Neuronal stem cell (in vitro differentiated cells): ENCODE measurements around the gene UBALD2.
"Not testable (repeated sequence)": the region's sequence is repeated elsewhere in the genome, so short reads cannot be mapped to it uniquely, and the experiment has no call there.

ENCODE experiments used
- DNase-seq: peaks from one replicate; pipeline ENCODE4 v3.0.0-alpha.2; 2013; ENCODE audit warnings: low spot score
- H2AFZ ChIP-seq: one replicate; pipeline ENCODE4 v1.6.1; 2013; ENCODE audit warnings: mild to moderate bottlenecking, low read length, inconsistent platforms
- H2AK5ac ChIP-seq: 2 replicates; pipeline ENCODE4 v1.6.1; 2013; ENCODE audit warnings: low read depth, mild to moderate bottlenecking, inconsistent platforms, low read length, moderate library complexity, mixed read lengths
- H2BK120ac ChIP-seq: 2 replicates; pipeline ENCODE4 v1.6.1; 2013; ENCODE audit warnings: low read depth, mild to moderate bottlenecking, inconsistent platforms, low read length, moderate library complexity, mixed read lengths
- H2BK12ac ChIP-seq: one replicate; pipeline ENCODE4 v1.6.1; 2013; ENCODE audit warnings: low read length, inconsistent platforms
- H2BK15ac ChIP-seq: 2 replicates; pipeline ENCODE4 v1.6.1; 2013; ENCODE audit warnings: mild to moderate bottlenecking, low read length, inconsistent platforms, mixed read lengths
- H2BK5ac ChIP-seq: one replicate; pipeline ENCODE4 v1.6.1; 2013; ENCODE audit warnings: inconsistent platforms, mild to moderate bottlenecking, low read length, moderate library complexity
- H3K14ac ChIP-seq: one replicate; pipeline ENCODE4 v1.6.1; 2013; ENCODE audit warnings: low read length, inconsistent platforms
- H3K18ac ChIP-seq: 2 replicates; pipeline ENCODE4 v1.6.1; 2013; ENCODE audit warnings: low read length, inconsistent platforms
- H3K23ac ChIP-seq: 2 replicates; pipeline ENCODE4 v1.6.1; 2013; ENCODE audit warnings: low read depth, mild to moderate bottlenecking, mixed read lengths, low read length, inconsistent platforms; ENCODE audit not compliant: poor library complexity
- H3K27ac ChIP-seq: replicated peaks from 3 replicates; pipeline ENCODE4 v1.5.1; 2013; ENCODE audit warnings: low read length, inconsistent platforms
- H3K27me3 ChIP-seq, 3 experiments: 2 replicates each; pipeline ENCODE4 v1.6.1; 2013; ENCODE audit warnings: low read length in 3 of 3, mild to moderate bottlenecking in 2 of 3, inconsistent platforms in 1 of 3, low read depth in 1 of 3, mixed read lengths in 1 of 3, moderate library complexity in 1 of 3; ENCODE audit not compliant: control insufficient read depth in 3 of 3, insufficient read depth in 3 of 3
- H3K36me3 ChIP-seq, 2 donors: replicated peaks in 1 of 2; 2 replicates each; pipeline ENCODE4 v1.6.1; 2013; ENCODE audit warnings: low read length in 2 of 2; ENCODE audit not compliant: control insufficient read depth in 2 of 2, insufficient read depth in 2 of 2
- H3K4ac ChIP-seq: 2 replicates; pipeline ENCODE4 v1.6.1; 2013; ENCODE audit warnings: inconsistent platforms, mild to moderate bottlenecking, low read length, moderate library complexity
- H3K4me1 ChIP-seq, 2 donors: 1 replicate in 1 of 2; 2 replicates in 1 of 2; pipeline ENCODE4 v1.6.1; 2013; ENCODE audit warnings: low read length in 2 of 2, low read depth in 1 of 2; ENCODE audit not compliant: control insufficient read depth in 2 of 2, insufficient read depth in 1 of 2
- H3K4me2 ChIP-seq: one replicate; pipeline ENCODE4 v1.6.1; 2013; ENCODE audit warnings: mild to moderate bottlenecking, low read length, inconsistent platforms; ENCODE audit not compliant: insufficient read depth, poor library complexity, severe bottlenecking
- H3K4me3 ChIP-seq, 2 donors: 2 replicates each; pipeline ENCODE4 v1.5.1; 2013; ENCODE audit warnings: low read length in 2 of 2, mild to moderate bottlenecking in 2 of 2, inconsistent platforms in 1 of 2, moderate library complexity in 1 of 2
- H3K79me1 ChIP-seq: one replicate; pipeline ENCODE4 v1.6.1; 2013; ENCODE audit warnings: low read depth, mild to moderate bottlenecking, inconsistent platforms, low read length, moderate library complexity
- H3K9ac ChIP-seq: one replicate; pipeline ENCODE4 v1.6.1; 2013; ENCODE audit warnings: mild to moderate bottlenecking, low read depth, low read length, inconsistent platforms; ENCODE audit not compliant: poor library complexity
- H3K9me3 ChIP-seq, 2 donors: replicated peaks in 1 of 2; 2 replicates each; pipeline versions ENCODE3 to v1.6.1; 2013; ENCODE audit warnings: low read length in 2 of 2, mild to moderate bottlenecking in 2 of 2, inconsistent platforms in 1 of 2, low read depth in 1 of 2, mixed read lengths in 1 of 2, moderate library complexity in 1 of 2; ENCODE audit not compliant: control insufficient read depth in 2 of 2, insufficient read depth in 1 of 2
- H4K8ac ChIP-seq: one replicate; pipeline ENCODE4 v1.6.1; 2013; ENCODE audit warnings: low read depth, mild to moderate bottlenecking, inconsistent platforms, low read length, moderate library complexity
- H4K91ac ChIP-seq: one replicate; pipeline ENCODE4 v1.6.1; 2013; ENCODE audit warnings: low read length, low read depth, mild to moderate bottlenecking, inconsistent platforms; ENCODE audit not compliant: poor library complexity
- WGBS, 2 donors: extraction: QIAGEN DNeasy Blood & Tissue Kit; methylation state at CpG; one replicate each; pipeline ENCODE4 v1.1.7; 2013; ENCODE audit warnings: missing lambda C conversion rate in 2 of 2, mixed read lengths in 1 of 2; ENCODE audit not compliant: insufficient read length in 2 of 2, insufficient replicate concordance in 1 of 2; ENCODE audit errors: extremely low coverage in 2 of 2; 5-methylcytosine and 5-hydroxymethylcytosine counted together

Gene UBALD2

GRCh38 chr17:76251478-76252039 lies 13.6 kb upstream of the UBALD2 start:
- no peak overlapping the region for H3K4me2 ChIP-seq
- no peak for DNase-seq
- H3K9ac ChIP-seq = no peak overlapping the region
- H2BK5ac ChIP-seq = no peak overlapping the region
- no peak overlapping the region for H2AK5ac ChIP-seq
- H3K9me3 ChIP-seq = peaks cover 0 to 1% of the 10 kb centered on the region in 2 donors
- no peak overlapping the region for H3K4me3 ChIP-seq
- H3K27ac ChIP-seq = no peak overlapping the region
- no peaks in the 10 kb centered on the region for H3K27me3 ChIP-seq
- H3K23ac ChIP-seq = no peak overlapping the region
- H3K4ac ChIP-seq = no peak overlapping the region
- no peaks in the 10 kb centered on the region for H3K79me1 ChIP-seq
- H3K18ac ChIP-seq = no peak overlapping the region
- H4K91ac ChIP-seq = no peak overlapping the region
- no peak overlapping the region for H2BK15ac ChIP-seq
- H2AFZ ChIP-seq = peak overlapping the region; percentile 72
- no peak overlapping the region for H3K14ac ChIP-seq
- no peak overlapping the region for H4K8ac ChIP-seq
- H2BK12ac ChIP-seq = no peak overlapping the region
- H3K36me3 ChIP-seq = no peaks in the 10 kb centered on the region
- H3K4me1 ChIP-seq = peaks cover 1 to 13% of the 10 kb centered on the region in 2 donors
- no CpG with 5 or more reads among the region's 8 CpGs for WGBS, 2 donors
- no peak overlapping the region for H2BK120ac ChIP-seq

- Histone ChIP-seq H3K9ac (no peak overlapping the region), H3K36me3 (no peaks in the 10 kb centered on the region), H3K4me1 (peaks cover 0 to 8% of the 10 kb centered on the region in 2 donors), H2BK12ac (no peak overlapping the region), H4K91ac (no peak overlapping the region), H3K4me2 (no peak overlapping the region), H4K8ac (no peak overlapping the region), H3K9me3 (peaks cover 0 to 4% of the 10 kb centered on the region in 2 donors), H2AFZ (peak overlapping the region; percentile 72), H3K27me3 (no peaks in the 10 kb centered on the region), H3K23ac (no peak overlapping the region), H2BK15ac (no peak overlapping the region), H3K27ac (no peak overlapping the region), H2BK120ac (no peak overlapping the region), H2AK5ac (no peak overlapping the region), H3K4ac (no peak overlapping the region), H3K79me1 (no peaks in the 10 kb centered on the region), H3K18ac (peak overlapping the region; percentile 45), H3K14ac (no peak overlapping the region), H3K4me3 (no peak overlapping the region), H2BK5ac (no peak overlapping the region)
- DNase-seq = no peak
- WGBS, 2 donors = no CpG with 5 or more reads among the region's 11 CpGs
These were observed 12.9 kb upstream of the UBALD2 start for GRCh38 chr17:76252040-76252954.

- H3K18ac ChIP-seq, H2BK120ac ChIP-seq, DNase-seq, H3K4me2 ChIP-seq, H2BK5ac ChIP-seq, H3K14ac ChIP-seq, H2BK12ac ChIP-seq, H3K27me3 ChIP-seq, H3K4me3 ChIP-seq, H2BK15ac ChIP-seq, H3K9me3 ChIP-seq, H3K4ac ChIP-seq, H3K36me3 ChIP-seq, H3K27ac ChIP-seq, H2AK5ac ChIP-seq, H3K23ac ChIP-seq, H3K79me1 ChIP-seq, H2AFZ ChIP-seq, H3K4me1 ChIP-seq, H3K9ac ChIP-seq, H4K8ac ChIP-seq, H4K91ac ChIP-seq: not testable (repeated sequence)
- no CpG with 5 or more reads among the region's 23 CpGs for WGBS, 2 donors
These were observed 12.0 kb upstream of the UBALD2 start for GRCh38 chr17:76252967-76253766.

GRCh38 chr17:76253841-76254240 lies 11.3 kb upstream of the UBALD2 start:
- H3K4ac ChIP-seq = no peak overlapping the region
- H4K91ac ChIP-seq = no peak overlapping the region
- H3K9ac ChIP-seq = no peak overlapping the region
- H2BK120ac ChIP-seq = no peak overlapping the region
- H2AK5ac ChIP-seq = peak overlapping the region; percentile 5
- H3K23ac ChIP-seq = peak overlapping the region; percentile 45
- no peak overlapping the region for H2BK15ac ChIP-seq
- no CpG with 5 or more reads among the region's 7 CpGs for WGBS, 2 donors
- no peak overlapping the region for H4K8ac ChIP-seq
- H2BK5ac ChIP-seq = no peak overlapping the region
- no peaks in the 10 kb centered on the region for H3K79me1 ChIP-seq
- H3K14ac ChIP-seq = peak overlapping the region; percentile 14
- peaks cover 0 to 4% of the 10 kb centered on the region in 2 donors for H3K9me3 ChIP-seq
- no peak overlapping the region for H2AFZ ChIP-seq
- DNase-seq = no peak
- no peak overlapping the region for H3K4me2 ChIP-seq
- H3K4me1 ChIP-seq = peaks cover 4 to 8% of the 10 kb centered on the region in 2 donors
- no peaks in the 10 kb centered on the region for H3K27me3 ChIP-seq
- no peak overlapping the region for H3K4me3 ChIP-seq
- H3K27ac ChIP-seq = no peak overlapping the region
- no peak overlapping the region for H3K18ac ChIP-seq
- H3K36me3 ChIP-seq = no peaks in the 10 kb centered on the region
- no peak overlapping the region for H2BK12ac ChIP-seq
